GM18858 (cell line): Measurements from ENCODE around the gene SSTR3.

Source experiments
- ATAC-seq: cut with Tn5 transposase; IDR thresholded peaks from one replicate; pipeline ENCODE4 v1.9.1; 2021; ENCODE audit not compliant: unreplicated experiment

The SSTR3 gene

DNA sequence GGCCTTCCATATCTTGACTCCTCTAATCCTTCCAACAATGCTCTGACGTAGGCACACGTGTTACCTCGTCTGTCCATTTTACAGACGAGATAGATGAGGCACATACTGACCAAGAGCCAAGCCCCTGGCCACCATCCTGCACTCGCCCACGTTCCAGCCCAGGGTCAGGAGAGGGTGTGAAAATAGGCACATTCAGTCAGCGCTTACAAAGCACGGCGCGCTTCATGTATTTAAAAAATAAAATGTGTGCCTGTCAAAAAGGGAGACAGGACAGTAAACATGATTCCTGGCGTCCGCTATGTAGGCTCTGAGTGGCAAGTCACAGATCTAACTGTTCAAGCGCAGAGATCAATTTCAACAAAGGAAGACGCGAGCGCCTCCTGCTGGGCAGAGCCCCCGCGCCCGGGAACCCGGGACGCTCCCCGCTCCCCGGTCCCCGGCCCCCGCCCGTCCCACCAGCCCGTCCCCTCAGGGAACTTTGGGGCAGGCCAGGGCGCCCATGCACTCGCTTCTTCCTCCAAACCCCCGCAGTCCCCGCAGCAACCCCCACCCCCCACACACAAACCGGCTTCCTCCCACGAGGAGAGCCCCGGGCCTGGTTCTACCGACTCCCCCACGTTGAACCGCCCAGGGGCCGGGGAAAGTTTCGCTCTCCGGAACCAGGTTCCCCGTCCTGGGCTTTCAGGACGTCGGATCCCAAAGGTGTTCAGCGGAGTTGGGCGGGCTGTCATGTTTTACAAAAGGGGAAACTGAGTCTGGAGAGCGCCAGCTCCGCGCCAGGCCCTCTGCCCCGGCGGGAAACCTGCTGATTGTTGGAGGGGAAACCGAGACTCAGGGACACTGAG lies 13.8 kb downstream of the SSTR3 start:
- no peak for ATAC-seq

- no peak for ATAC-seq
Measured at GRCh38 chr22:37197451-37198257, 14.6 kb downstream of the SSTR3 start.

DNA sequence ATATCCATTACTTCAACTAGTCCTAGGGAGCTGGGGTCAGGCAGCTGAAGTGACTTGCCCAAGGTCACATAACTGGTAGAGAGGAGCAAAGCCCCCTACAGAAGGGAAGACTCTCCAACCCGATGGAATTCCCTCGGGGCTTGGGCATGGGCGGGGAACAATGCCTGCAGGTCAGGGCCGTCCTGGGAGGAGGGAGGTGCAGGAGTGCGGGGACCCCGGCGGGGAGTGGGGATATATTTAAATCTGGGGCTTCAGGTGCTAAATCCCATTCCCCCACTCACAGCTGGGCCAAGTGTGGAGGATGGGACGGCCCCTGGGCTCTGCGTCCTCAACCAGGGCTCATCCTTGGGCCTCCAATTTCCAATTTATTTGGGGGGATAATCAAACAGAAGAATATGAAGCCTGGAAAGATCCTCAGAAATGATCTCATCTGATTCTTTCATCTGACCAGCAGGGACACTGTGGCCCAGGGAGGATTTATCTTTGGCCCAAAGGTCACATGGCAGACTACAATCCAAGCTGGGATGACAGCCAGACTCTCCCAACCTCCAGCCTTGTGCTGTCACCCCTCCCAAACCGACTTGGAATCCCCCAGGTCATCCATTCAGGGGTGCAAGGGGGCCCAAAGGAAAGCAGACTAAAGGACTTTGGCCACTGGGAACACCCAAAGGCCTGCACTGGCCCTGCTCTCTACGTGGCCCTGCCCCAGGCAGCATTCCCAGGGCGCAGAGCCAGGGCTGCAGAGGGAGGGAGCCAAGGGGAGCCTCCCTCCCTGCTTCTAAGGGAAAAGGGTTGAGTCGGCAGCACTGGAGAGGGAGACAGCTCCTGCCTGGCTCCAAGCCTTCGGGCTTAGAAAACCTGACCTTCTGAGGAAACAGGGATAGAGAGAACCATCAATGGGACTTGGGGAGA lies 15.5 kb downstream of the SSTR3 start:
- ATAC-seq, result no peak

DNA sequence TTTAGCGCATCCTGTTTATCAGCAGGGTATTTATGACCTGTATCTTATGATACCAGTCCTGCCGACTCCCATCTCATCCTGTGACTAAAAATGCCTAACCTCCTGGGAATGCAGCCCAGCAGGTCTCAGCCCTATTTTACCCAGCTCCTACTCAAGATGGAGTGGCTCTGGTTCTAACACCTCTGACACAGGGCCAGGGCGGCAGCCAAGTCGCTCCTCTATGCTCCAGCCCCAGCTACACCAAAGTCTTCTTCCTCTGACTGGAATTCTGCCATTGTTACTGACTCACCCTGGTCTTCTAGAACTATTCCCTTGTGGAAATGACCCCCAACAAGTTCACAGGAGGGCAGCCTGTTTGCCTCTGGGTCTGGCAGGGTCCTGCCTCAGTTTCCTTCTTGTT lies 16.4 kb downstream of the SSTR3 start:
- no peak for ATAC-seq

- ATAC-seq, result no peak
Measured at GRCh38 chr22:37194750-37195149, 17.5 kb downstream of the SSTR3 start.

DNA sequence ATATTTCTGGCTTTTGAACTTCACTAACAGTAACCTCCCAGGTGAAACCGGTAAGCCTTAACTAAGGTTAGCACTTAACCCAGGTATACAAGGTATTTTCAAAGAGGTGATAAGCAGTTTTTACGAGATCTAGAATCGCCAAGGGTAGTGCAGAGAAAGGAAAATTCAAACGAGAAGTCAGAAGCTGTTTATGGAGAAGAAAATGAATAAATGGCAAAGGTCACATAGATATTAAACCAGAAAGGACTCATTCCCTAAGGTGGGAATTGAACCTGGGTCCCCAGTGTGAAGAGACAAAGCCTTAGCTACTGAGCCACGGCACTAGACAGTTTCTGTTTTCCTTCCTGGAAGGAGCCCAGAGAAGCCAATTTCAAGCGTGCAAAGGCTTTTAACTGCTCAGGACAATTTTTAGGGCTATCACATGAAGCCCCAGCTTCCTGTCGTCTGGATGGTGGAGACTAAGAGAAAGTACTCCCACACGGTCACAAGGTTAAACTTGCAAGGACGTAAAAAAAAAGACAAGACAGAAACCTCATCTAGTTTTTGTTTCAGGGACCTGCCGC lies 18.6 kb downstream of the SSTR3 start:
- no peak for ATAC-seq

DNA sequence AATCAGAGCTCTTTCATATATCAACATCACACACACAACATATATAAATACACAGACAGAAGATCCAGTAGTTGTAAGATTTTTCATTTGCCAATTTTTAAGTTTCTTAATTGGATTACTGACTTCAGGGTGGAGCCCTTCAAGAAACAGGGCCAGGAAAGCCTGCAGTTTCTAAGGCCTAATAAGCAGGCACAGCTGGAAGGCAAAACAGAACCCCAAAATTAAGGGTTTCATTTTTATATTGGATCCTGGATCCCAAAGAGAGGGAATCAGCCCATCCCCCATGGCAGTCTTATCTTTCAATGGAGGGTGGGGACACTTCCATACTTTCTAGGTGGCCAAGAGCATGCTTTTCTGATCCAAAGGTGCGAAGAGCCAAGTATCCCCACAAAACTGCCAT lies 19.5 kb downstream of the SSTR3 start:
- ATAC-seq, result no peak

- ATAC-seq, result no peak
Measured at GRCh38 chr22:37192204-37192603, 20.1 kb downstream of the SSTR3 start.

DNA sequence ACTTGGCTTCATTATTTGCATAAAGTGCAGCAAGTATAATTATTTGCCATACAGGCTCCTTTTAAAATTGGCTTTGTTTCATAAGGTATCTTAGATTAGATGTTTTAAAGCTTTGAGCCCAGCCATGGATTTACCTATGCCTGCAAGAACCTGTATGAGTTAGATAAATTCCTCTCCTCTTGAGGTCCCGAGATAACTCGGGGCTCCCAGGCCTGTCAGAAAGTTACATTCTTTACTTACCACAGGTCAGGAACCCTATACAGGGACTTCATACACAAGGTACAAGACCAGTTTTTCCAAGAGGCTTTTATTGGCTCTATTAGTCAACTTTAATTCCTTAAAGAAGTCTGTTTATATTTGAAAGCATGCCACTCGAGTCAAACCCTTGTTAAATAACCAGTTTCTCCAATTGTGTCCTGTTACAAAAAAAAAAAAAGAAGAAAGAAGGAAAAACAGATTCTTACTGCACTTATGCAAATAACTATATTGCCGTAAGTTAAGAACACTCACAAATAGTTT lies 22.0 kb downstream of the SSTR3 start:
- no peak for ATAC-seq

DNA sequence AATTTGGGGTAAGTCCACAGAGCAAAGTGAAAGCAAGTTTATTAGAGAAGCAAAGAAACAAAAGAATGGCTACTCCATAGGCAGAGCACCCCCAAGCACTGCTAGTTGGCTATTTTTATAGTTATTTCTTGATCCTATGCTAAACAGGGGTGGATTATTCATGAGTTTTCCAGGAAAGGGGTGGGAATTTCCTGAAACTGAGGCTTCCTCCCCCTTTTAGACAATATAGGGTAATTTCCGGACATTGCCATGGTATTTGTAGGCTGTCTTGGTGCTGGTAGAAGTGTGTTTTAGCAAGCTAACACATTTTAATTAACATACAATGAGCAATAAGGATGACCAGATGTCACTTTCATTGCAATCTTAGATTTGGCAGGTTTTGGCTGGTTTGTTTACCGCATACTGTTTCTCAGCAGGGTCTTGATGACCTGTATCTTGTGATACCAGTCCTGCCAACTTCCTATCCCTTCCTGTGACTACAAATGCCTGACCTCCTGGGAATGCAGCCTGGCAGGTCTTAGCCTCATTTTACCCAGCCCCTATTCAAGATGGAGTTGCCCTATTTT lies 23.3 kb downstream of the SSTR3 start:
- no peak for ATAC-seq

DNA sequence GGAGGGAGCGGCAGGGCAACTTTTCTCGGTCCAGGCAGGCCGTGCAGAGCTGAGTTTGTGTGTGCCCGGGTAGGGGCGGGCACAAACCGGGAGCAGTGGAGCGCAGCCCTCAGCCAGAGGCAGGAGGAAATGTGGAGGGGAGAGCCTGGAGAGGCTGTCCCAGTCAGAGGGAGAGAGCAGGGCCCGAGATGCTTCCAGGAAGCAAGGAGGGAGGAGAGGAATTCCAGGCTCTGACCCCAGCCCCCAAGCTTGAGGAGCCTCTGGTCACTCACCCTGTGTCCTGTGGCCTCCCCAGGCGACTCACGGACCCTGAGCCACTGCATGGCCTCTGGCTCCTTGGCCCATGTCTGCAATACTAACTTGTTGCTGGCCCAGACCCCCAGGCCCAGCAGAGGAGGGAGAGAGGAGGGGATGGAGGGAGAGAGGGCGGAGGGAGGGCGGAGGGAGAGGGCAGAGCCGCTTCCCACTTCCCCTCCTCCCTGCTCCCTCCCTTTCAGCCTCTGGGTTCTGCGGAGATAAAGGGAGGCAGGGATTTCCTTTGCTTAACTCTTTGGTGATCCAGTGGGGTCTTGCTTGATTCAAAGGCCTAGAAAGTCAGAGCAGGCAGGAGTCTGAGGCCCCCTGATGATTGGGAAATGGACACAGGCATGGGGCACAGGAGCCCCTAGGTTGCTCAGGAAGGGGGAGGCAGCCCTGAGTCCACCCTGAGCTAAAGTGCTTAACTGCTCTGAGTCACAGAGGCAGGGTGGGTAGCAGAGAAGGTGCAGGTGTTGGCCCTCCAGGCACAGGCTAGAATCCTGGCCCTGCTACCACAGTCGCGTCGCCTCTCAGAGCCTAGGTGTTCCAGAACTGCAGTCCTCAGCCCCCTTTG lies 24.2 kb downstream of the SSTR3 start, which contains the start of gene C1QTNF6:
C1QTNF6 (minus strand) TSS at position 357 of the 871 bp plus-strand sequence; CDS start at position 323, 34 bp downstream.
- ATAC-seq, result no peak

DNA sequence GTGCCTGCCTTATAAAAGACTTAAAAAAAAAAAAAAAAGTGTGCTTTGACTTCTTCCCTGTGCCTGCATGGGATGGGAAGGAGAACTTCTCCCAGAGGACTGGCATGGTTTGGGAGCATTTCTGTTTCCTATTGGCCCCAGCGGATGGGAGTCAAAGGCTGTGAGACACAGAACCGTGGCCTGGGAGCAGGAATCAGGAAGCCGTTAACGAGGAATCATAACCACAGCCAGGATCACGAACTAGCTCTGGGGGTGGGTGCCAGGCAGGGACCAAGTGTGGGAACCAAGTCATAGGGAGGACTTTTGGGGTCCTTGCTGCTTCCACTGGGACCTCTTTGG lies 24.8 kb downstream of the SSTR3 start:
- ATAC-seq, result no peak

GRCh38 chr22:37186997-37187522 lies 25.2 kb downstream of the SSTR3 start:
- no peak for ATAC-seq

DNA sequence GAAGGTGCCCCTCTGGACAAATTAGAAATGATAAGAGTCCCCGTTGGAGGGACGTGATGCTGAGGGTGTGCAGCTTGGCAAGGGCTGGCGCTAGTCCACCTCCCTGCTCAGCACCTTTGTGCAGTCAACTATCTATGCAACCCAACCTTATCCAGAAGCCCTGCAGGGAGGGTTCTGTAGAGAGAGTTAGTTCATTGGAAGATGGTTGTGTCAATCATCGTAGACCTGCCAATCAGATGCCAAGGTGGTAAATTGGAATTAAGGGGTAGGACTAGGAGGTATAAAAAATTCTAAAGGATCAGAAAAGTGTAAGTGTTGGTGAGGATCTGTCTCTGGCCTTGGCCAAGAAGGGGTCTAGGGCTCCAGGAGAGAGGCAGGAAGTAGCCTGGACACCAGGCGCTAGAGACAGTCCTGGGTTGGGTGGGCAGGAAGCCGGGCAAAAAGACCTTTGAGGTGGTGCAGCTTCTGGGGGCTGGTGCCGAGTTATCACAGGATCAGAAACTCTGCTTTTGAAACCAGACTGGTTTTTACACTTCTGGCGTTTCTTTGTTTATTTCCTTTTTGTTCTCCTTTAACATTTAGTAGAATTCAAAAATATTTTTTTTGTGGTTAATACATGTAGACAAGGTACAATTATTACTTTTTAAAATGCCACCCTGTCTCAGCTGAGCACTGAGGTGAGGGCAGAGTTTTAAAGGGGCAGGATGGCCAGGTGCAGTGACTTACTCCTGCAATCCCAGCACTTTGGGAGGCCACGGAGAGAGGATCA lies 25.9 kb downstream of the SSTR3 start:
- ATAC-seq, result no peak

- ATAC-seq, result no peak
Measured at GRCh38 chr22:37185646-37186227, 26.5 kb downstream of the SSTR3 start.

- no peak for ATAC-seq
Measured at GRCh38 chr22:37184816-37185541, 27.3 kb downstream of the SSTR3 start.

- ATAC-seq, result no peak
Measured at GRCh38 chr22:37184380-37184755, 27.9 kb downstream of the SSTR3 start.
